GM12865 (cell line): ENCODE data around the gene F11R.
A peak's percentile ranks its signal among the peaks of the same experiment; 100 is the strongest.

Experiments used
- DNase-seq: peaks from one replicate; pipeline ENCODE4 v3.0.0; 2010; ENCODE audit warnings: low read depth
- H3K4me3 ChIP-seq: 2 replicates; pipeline ENCODE4 v1.5.1; 2011; ENCODE audit warnings: mild to moderate bottlenecking, low read depth, low read length, control low read depth
- TF ChIP-seq, protein P1 (sequence below): IDR thresholded peaks from 2 replicates; pipeline ENCODE4 v1.5.1; 2011; ENCODE audit warnings: low read length, control low read depth, low read depth, inconsistent platforms; ENCODE audit not compliant: insufficient read depth; ENCODE audit errors: missing control alignments

The F11R gene

DNA sequence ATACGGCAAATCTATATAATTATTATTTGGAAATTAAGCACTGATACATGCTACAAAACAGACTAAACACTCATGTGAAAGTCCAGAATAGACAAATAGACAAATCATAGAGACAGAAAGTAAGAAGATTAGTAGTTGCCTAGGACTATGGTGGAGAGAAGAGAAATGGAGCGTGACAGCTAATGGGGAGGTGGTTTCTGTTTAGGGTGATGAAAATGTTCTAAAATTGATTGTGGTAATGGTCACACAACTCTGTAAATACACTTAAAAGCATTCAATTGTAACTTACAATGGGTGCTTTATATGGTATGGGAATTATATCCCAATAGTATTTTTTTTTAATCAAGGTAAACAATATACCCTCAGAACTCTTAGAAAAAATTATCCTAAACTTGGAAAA lies 45.9 kb downstream of the F11R start:
- TF ChIP-seq, protein P1, sequence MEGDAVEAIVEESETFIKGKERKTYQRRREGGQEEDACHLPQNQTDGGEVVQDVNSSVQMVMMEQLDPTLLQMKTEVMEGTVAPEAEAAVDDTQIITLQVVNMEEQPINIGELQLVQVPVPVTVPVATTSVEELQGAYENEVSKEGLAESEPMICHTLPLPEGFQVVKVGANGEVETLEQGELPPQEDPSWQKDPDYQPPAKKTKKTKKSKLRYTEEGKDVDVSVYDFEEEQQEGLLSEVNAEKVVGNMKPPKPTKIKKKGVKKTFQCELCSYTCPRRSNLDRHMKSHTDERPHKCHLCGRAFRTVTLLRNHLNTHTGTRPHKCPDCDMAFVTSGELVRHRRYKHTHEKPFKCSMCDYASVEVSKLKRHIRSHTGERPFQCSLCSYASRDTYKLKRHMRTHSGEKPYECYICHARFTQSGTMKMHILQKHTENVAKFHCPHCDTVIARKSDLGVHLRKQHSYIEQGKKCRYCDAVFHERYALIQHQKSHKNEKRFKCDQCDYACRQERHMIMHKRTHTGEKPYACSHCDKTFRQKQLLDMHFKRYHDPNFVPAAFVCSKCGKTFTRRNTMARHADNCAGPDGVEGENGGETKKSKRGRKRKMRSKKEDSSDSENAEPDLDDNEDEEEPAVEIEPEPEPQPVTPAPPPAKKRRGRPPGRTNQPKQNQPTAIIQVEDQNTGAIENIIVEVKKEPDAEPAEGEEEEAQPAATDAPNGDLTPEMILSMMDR, result no peak
- DNase-seq, result peak; percentile 64

DNA sequence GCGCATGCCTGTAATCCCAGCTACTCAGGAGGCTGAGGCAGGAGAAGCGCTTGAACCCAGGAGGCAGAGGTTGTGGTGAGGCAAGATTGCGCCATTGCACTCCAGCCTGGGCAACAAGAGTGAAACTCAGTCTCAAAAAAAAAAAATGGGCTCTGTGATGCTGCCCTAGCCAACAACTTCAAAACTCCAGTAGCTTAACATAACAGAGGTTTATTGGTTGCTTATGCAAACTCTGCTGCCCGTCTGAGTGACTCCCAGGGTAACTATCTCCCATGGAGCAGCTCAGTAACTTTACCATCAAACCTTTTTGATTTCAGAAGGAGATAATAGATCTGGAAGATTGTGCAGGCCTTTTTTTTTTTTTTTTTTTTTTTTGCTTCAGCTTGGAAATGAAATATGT lies 47.5 kb downstream of the F11R start:
- TF ChIP-seq, protein P1, result no peak

More for the DNA sequence above, 45.9 kb downstream of the F11R start:
- no peak overlapping the region for H3K4me3 ChIP-seq

DNA sequence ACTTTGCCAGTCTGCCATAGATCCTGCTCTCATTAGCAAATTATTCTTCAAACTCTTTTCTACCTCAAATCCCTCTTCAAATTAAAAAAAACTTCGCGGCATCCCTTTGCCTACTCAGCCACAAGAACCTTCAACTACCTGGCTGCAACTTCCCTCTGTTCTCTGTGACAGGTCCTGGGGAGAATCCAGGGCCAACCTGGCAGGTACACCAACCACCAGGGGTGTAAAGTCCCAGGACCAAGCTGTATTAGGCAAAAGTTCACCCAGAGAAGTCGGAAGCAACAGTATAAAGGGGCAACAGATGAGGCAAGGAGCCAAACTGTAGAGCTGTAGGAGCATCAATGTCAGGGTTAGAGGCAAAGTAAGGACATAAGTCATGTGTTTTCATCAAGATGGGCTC lies 48.0 kb downstream of the F11R start:
- no peak overlapping the region for H3K4me3 ChIP-seq
- no peak for DNase-seq
- TF ChIP-seq, protein P1, result no peak

More for the DNA sequence above, 47.5 kb downstream of the F11R start:
- H3K4me3 ChIP-seq, result no peak overlapping the region
- no peak for DNase-seq

DNA sequence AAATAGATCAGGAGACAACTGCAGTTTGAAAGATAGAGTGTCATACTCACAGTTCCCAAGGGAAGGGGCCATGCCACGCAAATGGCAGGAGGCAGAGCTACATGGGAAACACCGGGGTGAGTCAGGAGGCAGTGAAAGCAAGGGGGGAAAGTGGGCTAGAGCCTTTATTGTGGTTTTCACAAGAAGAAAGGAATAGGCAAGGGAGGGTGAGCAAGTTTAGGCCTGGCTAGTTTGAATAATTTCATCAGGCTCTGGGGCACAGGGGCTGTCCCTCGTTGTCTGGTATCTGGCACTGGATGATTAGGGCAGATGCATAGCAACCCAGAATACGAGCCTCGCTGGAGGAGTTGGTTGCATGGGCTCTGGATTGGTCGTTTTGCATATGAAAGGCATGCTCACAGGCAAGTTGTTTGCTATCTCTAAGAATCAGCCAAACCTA lies 49.3 kb downstream of the F11R start:
- no peak overlapping the region for H3K4me3 ChIP-seq
- TF ChIP-seq, protein P1, result no peak
- peak; percentile 72 for DNase-seq

DNA sequence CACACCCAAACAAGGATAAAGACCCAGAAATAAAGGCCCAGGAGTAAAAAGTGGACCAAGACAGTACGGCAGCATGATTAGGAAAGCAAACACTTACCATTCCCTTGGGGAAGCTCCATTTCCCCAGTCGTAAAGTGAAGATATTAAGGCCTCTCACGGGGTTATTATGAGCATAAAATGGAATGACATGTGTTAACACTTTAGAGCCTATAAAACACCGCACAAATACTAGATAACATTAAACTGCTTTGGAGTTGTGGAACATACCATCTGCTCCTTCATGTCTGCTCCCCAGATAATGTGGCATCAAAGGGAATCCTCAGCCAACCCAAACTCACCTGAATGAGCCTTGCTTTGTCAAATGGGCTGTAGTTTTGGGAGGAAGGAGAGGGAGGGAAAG lies 57.4 kb downstream of the F11R start:
- H3K4me3 ChIP-seq, result no peak overlapping the region
- no peak for DNase-seq
- TF ChIP-seq, protein P1, result no peak

DNA sequence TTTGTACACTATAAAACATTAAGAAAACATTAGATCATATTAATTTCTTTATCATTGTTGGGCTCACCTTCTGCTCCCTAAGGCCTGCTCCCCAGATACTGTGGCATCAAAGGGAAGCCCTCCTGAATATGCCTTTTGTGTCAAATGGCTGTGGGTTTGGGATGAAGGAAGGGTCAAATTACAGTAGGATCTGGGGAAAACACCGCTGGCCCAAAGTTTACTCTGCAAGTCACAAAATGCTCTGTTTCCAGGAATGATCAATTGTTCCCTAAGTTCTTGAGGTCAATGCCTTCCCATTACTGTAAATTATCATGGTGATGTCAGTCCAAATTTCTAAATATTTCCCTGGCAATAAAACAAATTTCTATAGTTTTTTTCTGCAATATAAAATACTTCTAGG lies 59.5 kb downstream of the F11R start:
- H3K4me3 ChIP-seq, result no peak overlapping the region
- TF ChIP-seq, protein P1, result no peak
- no peak for DNase-seq

DNA sequence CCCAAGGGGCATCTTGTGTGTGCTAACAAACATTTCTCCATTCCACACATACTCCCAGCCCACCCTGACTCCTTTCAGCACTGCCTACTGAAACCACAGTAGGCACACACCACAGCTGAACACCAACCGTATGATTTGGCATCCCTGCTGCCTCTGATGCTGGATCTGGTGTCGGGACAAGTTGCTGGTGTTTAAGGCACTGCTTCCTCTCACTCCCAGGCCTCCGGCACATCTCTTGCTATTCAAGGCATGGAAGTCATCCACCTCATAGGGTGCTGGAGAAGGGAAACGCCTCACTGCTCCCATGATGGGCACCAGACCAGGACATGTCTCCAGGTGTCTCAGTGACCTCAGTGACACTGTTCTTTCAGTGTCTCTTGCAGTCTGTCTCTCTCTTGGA lies 64.0 kb downstream of the F11R start:
- DNase-seq, result no peak
- H3K4me3 ChIP-seq, result no peak overlapping the region
- TF ChIP-seq, protein P1, result no peak
